Measurements from ENCODE around the gene CORO1C. TPM values are rescaled to one million over a fixed set of nuclear protein-coding genes. Genes with fewer than 3 reads are reported as not detected.

Gene CORO1C
- total RNA-seq, 1 experiment from 2014 or later: 138 TPM

DNA sequence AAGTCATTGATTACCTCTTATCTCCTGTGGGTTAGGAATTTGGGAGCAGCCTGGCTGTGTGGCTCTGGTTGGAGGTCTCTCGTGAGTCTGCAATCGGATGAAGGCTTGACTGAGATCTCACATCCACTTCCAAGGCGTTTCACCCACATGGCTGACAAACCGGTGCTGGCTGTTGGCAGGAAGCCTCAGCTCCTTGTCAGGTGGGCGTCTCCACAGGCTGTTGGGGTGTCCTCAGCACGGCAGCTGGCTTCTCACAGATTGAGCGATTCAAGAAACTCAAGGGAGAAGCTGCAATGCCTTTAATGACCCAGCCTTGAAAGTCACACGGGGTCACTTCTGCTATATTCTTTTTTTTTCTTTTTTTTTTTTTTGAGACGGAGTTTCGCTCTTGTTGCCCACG is 28.6 kb upstream of the CORO1C start:
- ChIA-PET RAD21 (ENCODE audit: low non-redundant PET in 1 of 2, low total read pairs in 2 of 2, uncharacterized antibody in 2 of 2, unreplicated experiment in 2 of 2) (no interaction called here), POLR2A (no interaction called here), CTCF (no interaction called here)
- no peak for TF ChIP-seq SIN3A (IDR thresholded peaks at IDR 0.05; ENCODE audit: low read depth)
- TF ChIP-seq EZH2 (IDR thresholded peaks at IDR 0.05): no peak
- TF ChIP-seq JUND (IDR thresholded peaks at IDR 0.05): no peak
- no peak for TF ChIP-seq ZNF274 (IDR thresholded peaks at IDR 0.05; ENCODE audit: low read depth, low read length)
- TF ChIP-seq POLR2AphosphoS5 (IDR thresholded peaks at IDR 0.05; ENCODE audit: low read depth, low read length): no peak
- no peak for TF ChIP-seq CBX3 (IDR thresholded peaks at IDR 0.05; ENCODE audit: low read depth)
- no peak for TF ChIP-seq POLR2A (IDR thresholded peaks at IDR 0.05; ENCODE audit: borderline replicate concordance, extremely low read depth, insufficient read depth, insufficient read length)
- Histone ChIP-seq H3K4me2 (ENCODE audit: low read length) (no peak overlapping the region), H3K27me3 (ENCODE audit: insufficient read depth, low read length) (no peaks in the 10 kb centered on the region), H3K9me2 (ENCODE audit: insufficient read depth) (no peaks in the 10 kb centered on the region), H2AFZ (ENCODE audit: low read depth, low read length, poor library complexity, severe bottlenecking) (no peak overlapping the region), H4K20me1 (ENCODE audit: insufficient read depth) (no peaks in the 10 kb centered on the region), H3K27ac (ENCODE audit: low read depth, low read length) (no peak overlapping the region), H3K36me3 (ENCODE audit: control insufficient read depth in 1 of 2, insufficient read depth in 2 of 2, low read length in 2 of 2) (no peaks in the 10 kb centered on the region), H3K9me3 (ENCODE audit: control insufficient read depth in 1 of 2, insufficient read depth in 1 of 2, low read depth in 1 of 2, low read length in 2 of 2) (no peaks in the 10 kb centered on the region), H3K4me1 (ENCODE audit: control insufficient read depth in 1 of 2, insufficient read depth in 2 of 2, low read length in 2 of 2) (no peaks in the 10 kb centered on the region), H3K9ac (ENCODE audit: low read length) (no peak overlapping the region), H3K4me3 (replicated peaks in 1 of 2; ENCODE audit: low read depth in 1 of 2, low read length in 2 of 2) (no peak overlapping the region), H3K79me2 (ENCODE audit: insufficient read depth, low read length) (no peaks in the 10 kb centered on the region)
- intact Hi-C loops (cut with micrococcal nuclease): no loop called here
- TSS peak; percentile 38 for BruUV-seq (replicated peaks)
- DNase-seq (ENCODE audit: low read depth, low spot score) (no peak), ATAC-seq (no peak)

DNA sequence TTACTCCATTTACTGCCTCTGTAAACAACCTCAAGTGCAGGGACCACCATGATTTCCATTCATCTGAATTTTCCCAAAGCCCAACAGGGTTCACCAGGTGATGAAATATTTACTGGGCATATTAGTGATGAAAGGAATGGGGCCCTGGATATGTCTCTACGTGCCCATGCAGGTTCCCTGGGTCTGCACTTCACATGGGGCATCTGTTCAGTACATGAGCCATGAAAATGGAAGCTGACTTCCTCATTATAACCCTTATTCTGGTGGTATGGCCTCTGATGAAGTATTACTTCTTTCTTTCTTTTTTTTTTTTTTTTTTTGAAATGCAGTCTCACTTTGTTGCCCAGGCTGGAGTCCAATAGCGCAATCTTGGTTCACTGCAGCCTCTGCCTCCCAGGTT is 26.5 kb upstream of the CORO1C start:
- no peak overlapping the region for H3K4me2 ChIP-seq (ENCODE audit: low read length)
- no peak overlapping the region for H3K9ac ChIP-seq (ENCODE audit: low read length)
- intact Hi-C loops (cut with micrococcal nuclease): no loop called here
- no peaks in the 10 kb centered on the region for H3K79me2 ChIP-seq (ENCODE audit: insufficient read depth, low read length)
- BruUV-seq (replicated peaks): no TSS peak
- no peak overlapping the region for H2AFZ ChIP-seq (ENCODE audit: low read depth, low read length, poor library complexity, severe bottlenecking)
- ChIA-PET POLR2A (no interaction called here), CTCF (no interaction called here), RAD21 (ENCODE audit: low non-redundant PET in 1 of 2, low total read pairs in 2 of 2, uncharacterized antibody in 2 of 2, unreplicated experiment in 2 of 2) (no interaction called here)
- H3K27me3 ChIP-seq (ENCODE audit: insufficient read depth, low read length): no peaks in the 10 kb centered on the region
- no peaks in the 10 kb centered on the region for H3K9me3 ChIP-seq (ENCODE audit: control insufficient read depth in 1 of 2, insufficient read depth in 1 of 2, low read depth in 1 of 2, low read length in 2 of 2)
- no peaks in the 10 kb centered on the region for H3K9me2 ChIP-seq (ENCODE audit: insufficient read depth)
- no peak overlapping the region for H3K27ac ChIP-seq (ENCODE audit: low read depth, low read length)
- H3K4me3 ChIP-seq (replicated peaks in 1 of 2; ENCODE audit: low read depth in 1 of 2, low read length in 2 of 2): no peak overlapping the region
- no peaks in the 10 kb centered on the region for H3K36me3 ChIP-seq (ENCODE audit: control insufficient read depth in 1 of 2, insufficient read depth in 2 of 2, low read length in 2 of 2)
- no peak for DNase-seq (ENCODE audit: low read depth, low spot score)
- no peaks in the 10 kb centered on the region for H3K4me1 ChIP-seq (ENCODE audit: control insufficient read depth in 1 of 2, insufficient read depth in 2 of 2, low read length in 2 of 2)
- no peaks in the 10 kb centered on the region for H4K20me1 ChIP-seq (ENCODE audit: insufficient read depth)
- ATAC-seq: no peak
- TF ChIP-seq POLR2AphosphoS5 (IDR thresholded peaks at IDR 0.05; ENCODE audit: low read depth, low read length): no peak
- TF ChIP-seq EZH2 (IDR thresholded peaks at IDR 0.05): no peak
- TF ChIP-seq CEBPB (IDR thresholded peaks at IDR 0.05; ENCODE audit: low read depth): no peak
- TF ChIP-seq FOSL1 (IDR thresholded peaks at IDR 0.05; ENCODE audit: low read depth): no peak
- no peak for TF ChIP-seq ZFX (IDR thresholded peaks at IDR 0.05)
- no peak for TF ChIP-seq SIN3A (IDR thresholded peaks at IDR 0.05; ENCODE audit: low read depth)
- no peak for TF ChIP-seq MAX (IDR thresholded peaks at IDR 0.05)
- no peak for TF ChIP-seq ZNF274 (IDR thresholded peaks at IDR 0.05; ENCODE audit: low read depth, low read length)
- TF ChIP-seq, protein P1, sequence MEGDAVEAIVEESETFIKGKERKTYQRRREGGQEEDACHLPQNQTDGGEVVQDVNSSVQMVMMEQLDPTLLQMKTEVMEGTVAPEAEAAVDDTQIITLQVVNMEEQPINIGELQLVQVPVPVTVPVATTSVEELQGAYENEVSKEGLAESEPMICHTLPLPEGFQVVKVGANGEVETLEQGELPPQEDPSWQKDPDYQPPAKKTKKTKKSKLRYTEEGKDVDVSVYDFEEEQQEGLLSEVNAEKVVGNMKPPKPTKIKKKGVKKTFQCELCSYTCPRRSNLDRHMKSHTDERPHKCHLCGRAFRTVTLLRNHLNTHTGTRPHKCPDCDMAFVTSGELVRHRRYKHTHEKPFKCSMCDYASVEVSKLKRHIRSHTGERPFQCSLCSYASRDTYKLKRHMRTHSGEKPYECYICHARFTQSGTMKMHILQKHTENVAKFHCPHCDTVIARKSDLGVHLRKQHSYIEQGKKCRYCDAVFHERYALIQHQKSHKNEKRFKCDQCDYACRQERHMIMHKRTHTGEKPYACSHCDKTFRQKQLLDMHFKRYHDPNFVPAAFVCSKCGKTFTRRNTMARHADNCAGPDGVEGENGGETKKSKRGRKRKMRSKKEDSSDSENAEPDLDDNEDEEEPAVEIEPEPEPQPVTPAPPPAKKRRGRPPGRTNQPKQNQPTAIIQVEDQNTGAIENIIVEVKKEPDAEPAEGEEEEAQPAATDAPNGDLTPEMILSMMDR (IDR thresholded peaks at IDR 0.05 in 2 of 3, conservative IDR thresholded peaks at IDR 0.05 in 1 of 3; ENCODE audit: borderline replicate concordance in 1 of 3, insufficient read depth in 1 of 3, low read depth in 2 of 3, low read length in 2 of 3): no peak
- TF ChIP-seq ZBTB33 (IDR thresholded peaks at IDR 0.05; ENCODE audit: extremely low read depth, insufficient replicate concordance, low read length): no peak
- TF ChIP-seq TCF7L2 (IDR thresholded peaks at IDR 0.05; ENCODE audit: borderline replicate concordance, extremely low read depth, insufficient read depth, insufficient read length): no peak
- no peak for TF ChIP-seq SRF (IDR thresholded peaks at IDR 0.05; ENCODE audit: low read depth)
- TF ChIP-seq YY1 (IDR thresholded peaks at IDR 0.05; ENCODE audit: extremely low read depth, insufficient replicate concordance, low read depth, low read length): no peak

All from HCT116 (cell line).